ENCODE results near the gene LBX2.

Gene LBX2

GRCh38 chr2:74546004-74546403 lies 46.6 kb upstream of the LBX2 start:
- TF ChIP-seq SNAI2 (CRISPR knock-in tag; IDR thresholded peaks at IDR 0.05), result no peak
- TF ChIP-seq GLIS3 (CRISPR knock-in tag; IDR thresholded peaks at IDR 0.05), result no peak
- TF ChIP-seq OSR1 (CRISPR knock-in tag; IDR thresholded peaks at IDR 0.05), result no peak
- no peak for TF ChIP-seq POU6F1 (CRISPR knock-in tag; IDR thresholded peaks at IDR 0.05; ENCODE audit: borderline replicate concordance, low read depth)
- ATAC-seq, result no peak

- TF ChIP-seq ZNF8 (CRISPR knock-in tag; IDR thresholded peaks at IDR 0.05) (no peak), ZFP3 (CRISPR knock-in tag; IDR thresholded peaks at IDR 0.05) (no peak), PATZ1 (CRISPR knock-in tag; IDR thresholded peaks at IDR 0.05; ENCODE audit: borderline replicate concordance) (no peak), ZFP30 (CRISPR knock-in tag; IDR thresholded peaks at IDR 0.05) (no peak), ARNTL (CRISPR knock-in tag; IDR thresholded peaks at IDR 0.05; ENCODE audit: borderline replicate concordance, low read depth) (no peak), OSR1 (CRISPR knock-in tag; IDR thresholded peaks at IDR 0.05) (no peak), ZNF565 (CRISPR knock-in tag; conservative IDR thresholded peaks at IDR 0.05; ENCODE audit: low read depth) (no peak), POU6F1 (CRISPR knock-in tag; IDR thresholded peaks at IDR 0.05; ENCODE audit: borderline replicate concordance, low read depth) (no peak), ISL1 (CRISPR knock-in tag; IDR thresholded peaks at IDR 0.05) (no peak), ZC3H10 (CRISPR knock-in tag; IDR thresholded peaks at IDR 0.05) (no peak), ESRRG (CRISPR knock-in tag; IDR thresholded peaks at IDR 0.05) (no peak), BACH2 (CRISPR knock-in tag; IDR thresholded peaks at IDR 0.05; ENCODE audit: borderline replicate concordance) (no peak)
- no peak for ATAC-seq
These were observed 45.2 kb upstream of the LBX2 start for GRCh38 chr2:74544634-74545033.

GRCh38 chr2:74542978-74543377 lies 43.6 kb upstream of the LBX2 start:
- ATAC-seq, result no peak
- TF ChIP-seq TSHZ2 (CRISPR knock-in tag; IDR thresholded peaks at IDR 0.05) (no peak), ZFP3 (CRISPR knock-in tag; IDR thresholded peaks at IDR 0.05) (no peak), ZNF565 (CRISPR knock-in tag; conservative IDR thresholded peaks at IDR 0.05; ENCODE audit: low read depth) (no peak), ISL1 (CRISPR knock-in tag; IDR thresholded peaks at IDR 0.05) (no peak), SNAI2 (CRISPR knock-in tag; IDR thresholded peaks at IDR 0.05) (no peak), RARB (CRISPR knock-in tag; IDR thresholded peaks at IDR 0.05) (no peak), PATZ1 (CRISPR knock-in tag; IDR thresholded peaks at IDR 0.05; ENCODE audit: borderline replicate concordance) (no peak), BACH2 (CRISPR knock-in tag; IDR thresholded peaks at IDR 0.05; ENCODE audit: borderline replicate concordance) (no peak), ARNTL (CRISPR knock-in tag; IDR thresholded peaks at IDR 0.05; ENCODE audit: borderline replicate concordance, low read depth) (no peak), CREB5 (CRISPR knock-in tag; IDR thresholded peaks at IDR 0.05; ENCODE audit: low read depth) (no peak)
